Neural crest cell (in vitro differentiated cells): Measurements from ENCODE around the gene TNFSF4. TPM values are rescaled to one million over a fixed set of nuclear protein-coding genes. Genes with fewer than 3 reads are reported as not detected.

Source experiments
- DNase-seq: peaks from one replicate; pipeline ENCODE4 v3.0.0; 2021; ENCODE audit warnings: low read depth, mixed read lengths, low spot score
- H3K27ac Mint-ChIP-seq: one replicate; pipeline ENCODE4 v1.8.0; 2021; ENCODE audit warnings: mild to moderate bottlenecking, mixed read lengths; ENCODE audit not compliant: unreplicated experiment
- H3K27me3 Mint-ChIP-seq: 2 replicates; pipeline ENCODE4 v1.8.0; 2021; ENCODE audit warnings: low read depth, mild to moderate bottlenecking, mixed read lengths
- H3K36me3 Mint-ChIP-seq: 2 replicates; pipeline ENCODE4 v1.8.0; 2021; ENCODE audit warnings: low read depth, mild to moderate bottlenecking, mixed read lengths
- H3K4me1 Mint-ChIP-seq: 2 replicates; pipeline ENCODE4 v1.8.0; 2021; ENCODE audit warnings: mixed read lengths
- H3K4me3 Mint-ChIP-seq: one replicate; pipeline ENCODE4 v1.8.0; 2021; ENCODE audit warnings: mild to moderate bottlenecking, mixed read lengths
- H3K9me3 Mint-ChIP-seq: 2 replicates; pipeline ENCODE4 v1.8.0; 2021; ENCODE audit warnings: mixed read lengths
- CTCF ChIP-seq: fragments of 200-600 bp; sonication (generic); conservative IDR thresholded peaks from 2 replicates; pipeline ENCODE4 v1.5.0; 2021; ENCODE audit warnings: antibody characterized with exemption, mild to moderate bottlenecking
- total RNA-seq: library from RNA; stranded (reverse); gene quantifications from 2 replicates; pipeline ENCODE4 v1.2.1, GENCODE V29; 2021

The TNFSF4 gene
- total RNA-seq, 1 donor from 2014 or later, result 1.1 TPM

GRCh38 chr1:173222149-173223030, 15.3 kb upstream of the TNFSF4 start:
- no peak for DNase-seq
- H3K36me3 Mint-ChIP-seq, result no peaks in the 10 kb centered on the region
- H3K4me3 Mint-ChIP-seq, result no peak overlapping the region
- H3K27me3 Mint-ChIP-seq, result no peaks in the 10 kb centered on the region
- H3K27ac Mint-ChIP-seq, result no peak overlapping the region
- H3K4me1 Mint-ChIP-seq, result no peaks in the 10 kb centered on the region
- no peak for TF ChIP-seq CTCF
- H3K9me3 Mint-ChIP-seq, result no peaks in the 10 kb centered on the region

GRCh38 chr1:173220157-173220556, 13.0 kb upstream of the TNFSF4 start:
- Mint-ChIP-seq H3K36me3 (no peaks in the 10 kb centered on the region), H3K4me1 (no peaks in the 10 kb centered on the region), H3K27ac (no peak overlapping the region), H3K4me3 (no peak overlapping the region), H3K9me3 (no peaks in the 10 kb centered on the region), H3K27me3 (no peaks in the 10 kb centered on the region)
- no peak for TF ChIP-seq CTCF
- DNase-seq, result no peak

GRCh38 chr1:173213665-173214064, 6.5 kb upstream of the TNFSF4 start:
- H3K27me3 Mint-ChIP-seq, result no peaks in the 10 kb centered on the region
- no peak overlapping the region for H3K4me3 Mint-ChIP-seq
- no peaks in the 10 kb centered on the region for H3K36me3 Mint-ChIP-seq
- no peak for DNase-seq
- peaks cover 39% of the 10 kb centered on the region for H3K4me1 Mint-ChIP-seq
- H3K9me3 Mint-ChIP-seq, result peaks cover 3% of the 10 kb centered on the region
- TF ChIP-seq CTCF, result no peak
- H3K27ac Mint-ChIP-seq, result no peak overlapping the region

GRCh38 chr1:173212952-173213491, 5.9 kb upstream of the TNFSF4 start:
- no peaks in the 10 kb centered on the region for H3K36me3 Mint-ChIP-seq
- H3K9me3 Mint-ChIP-seq, result peaks cover 3% of the 10 kb centered on the region
- TF ChIP-seq CTCF, result no peak
- DNase-seq, result no peak
- H3K27me3 Mint-ChIP-seq, result no peaks in the 10 kb centered on the region
- peaks cover 39% of the 10 kb centered on the region for H3K4me1 Mint-ChIP-seq
- H3K4me3 Mint-ChIP-seq, result no peak overlapping the region
- no peak overlapping the region for H3K27ac Mint-ChIP-seq

GRCh38 chr1:173210716-173211231, 3.6 kb upstream of the TNFSF4 start:
- Mint-ChIP-seq H3K9me3 (peaks cover 3% of the 10 kb centered on the region), H3K4me3 (no peak overlapping the region), H3K4me1 (peaks cover 49% of the 10 kb centered on the region), H3K36me3 (no peaks in the 10 kb centered on the region), H3K27ac (no peak overlapping the region), H3K27me3 (no peaks in the 10 kb centered on the region)
- DNase-seq, result no peak
- TF ChIP-seq CTCF, result no peak
